Central memory CD4-positive, alpha-beta T cell (primary cell): ENCODE results near the gene AXDND1.

Experiments
- DNase-seq: peaks from one replicate; pipeline ENCODE4 v3.0.0; 2022

Gene AXDND1

GRCh38 chr1:179576509-179576908 is 210.7 kb downstream of the AXDND1 start:
- DNase-seq: no peak

- no peak for DNase-seq
Observed at GRCh38 chr1:179583771-179584320, 218.1 kb downstream of the AXDND1 start.

DNA sequence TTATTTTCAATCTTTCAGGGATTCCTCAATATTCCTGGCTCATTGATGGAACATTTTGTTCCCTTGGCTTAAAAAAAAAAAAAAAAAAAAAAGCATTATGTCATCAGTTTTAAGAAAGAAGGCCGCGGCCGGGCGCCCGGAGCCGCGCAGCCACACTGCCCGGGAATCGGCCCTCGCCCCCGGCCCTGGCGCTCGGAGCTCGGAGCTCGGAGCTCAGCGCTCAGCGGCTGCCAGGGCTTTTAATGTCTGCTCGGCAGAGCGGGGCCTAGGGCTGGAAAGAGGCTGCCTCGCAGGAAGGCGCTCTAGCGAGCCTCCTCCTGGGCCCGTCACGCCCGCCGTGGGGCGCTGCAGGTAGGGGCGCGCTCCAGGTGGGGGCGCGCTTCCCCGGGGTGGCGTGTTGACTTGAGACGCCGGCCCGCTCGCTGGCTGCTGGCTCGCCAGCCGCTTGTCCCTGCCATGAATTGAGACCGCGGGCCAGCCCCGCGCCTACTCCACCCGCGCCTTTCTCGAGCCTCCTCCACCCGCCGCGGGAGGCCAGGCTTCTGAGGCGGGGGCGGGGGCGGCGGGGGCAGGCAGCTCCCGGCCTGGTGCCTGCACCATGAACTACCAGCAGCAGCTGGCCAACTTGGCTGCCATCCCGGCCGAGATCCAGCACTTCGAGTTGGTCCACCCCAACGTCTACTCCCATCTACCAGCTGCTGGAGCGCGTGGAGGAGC is 220.5 kb downstream of the AXDND1 start:
- DNase-seq: no peak

DNA sequence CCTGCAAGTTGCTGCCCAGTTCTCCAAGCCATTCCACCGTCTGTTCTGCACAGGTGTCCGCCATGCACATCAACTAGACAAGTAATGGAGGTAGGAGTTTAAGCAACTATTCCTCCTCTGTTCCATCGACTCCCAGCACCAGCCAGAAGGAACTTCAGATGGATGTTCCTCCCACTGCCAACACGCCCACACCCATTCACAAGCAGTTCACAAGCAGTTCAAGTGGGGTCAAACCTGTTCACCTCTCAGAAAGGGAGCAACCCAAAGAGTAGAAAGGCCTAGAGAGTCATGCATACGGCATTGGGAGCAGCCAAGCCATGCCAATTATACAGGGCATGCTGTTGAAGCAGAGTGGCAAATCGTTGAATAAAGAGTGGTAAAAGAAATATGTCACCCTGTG is 221.6 kb downstream of the AXDND1 start:
- DNase-seq: no peak

DNA sequence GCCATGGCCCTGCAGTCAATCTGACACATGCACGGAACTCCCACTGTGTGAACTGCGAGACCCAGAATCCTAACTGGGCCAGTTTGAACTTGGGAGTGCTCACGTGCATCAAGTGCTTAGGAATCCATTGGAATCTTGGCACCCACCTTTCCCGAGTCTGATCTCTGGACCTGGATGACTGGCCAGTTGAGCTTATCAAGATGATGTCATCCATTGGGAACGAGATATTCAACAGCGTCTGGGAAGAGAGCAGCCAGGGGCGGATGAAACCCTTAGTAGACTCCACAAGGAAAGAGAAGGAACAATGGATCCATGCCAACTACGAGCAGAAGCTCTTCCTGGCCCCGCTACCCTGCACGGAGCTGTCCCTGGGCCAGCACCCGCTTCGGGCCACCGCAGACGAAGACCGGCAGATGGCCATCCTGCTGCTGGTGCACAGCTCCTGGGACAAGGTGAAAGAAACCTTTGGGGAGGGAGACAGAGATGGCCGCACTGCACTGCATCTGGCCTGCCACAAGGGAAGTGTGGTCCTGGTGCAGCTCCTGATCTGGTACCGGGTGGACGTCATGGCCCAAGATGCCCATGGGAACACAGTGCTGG is 222.8 kb downstream of the AXDND1 start:
- no peak for DNase-seq

GRCh38 chr1:179589509-179589908 is 223.7 kb downstream of the AXDND1 start:
- no peak for DNase-seq

- DNase-seq: no peak
Observed at GRCh38 chr1:179590671-179591070, 224.9 kb downstream of the AXDND1 start.

- DNase-seq: no peak
Observed at GRCh38 chr1:179591253-179591591, 225.5 kb downstream of the AXDND1 start.

GRCh38 chr1:179591592-179592580 is 226.1 kb downstream of the AXDND1 start, which contains the start of gene TDRD5:
TSS of gene TDRD5 (plus strand) at chr1:179591832. CDS start at chr1:179592616, 784 bp downstream.
- no peak for DNase-seq

DNA sequence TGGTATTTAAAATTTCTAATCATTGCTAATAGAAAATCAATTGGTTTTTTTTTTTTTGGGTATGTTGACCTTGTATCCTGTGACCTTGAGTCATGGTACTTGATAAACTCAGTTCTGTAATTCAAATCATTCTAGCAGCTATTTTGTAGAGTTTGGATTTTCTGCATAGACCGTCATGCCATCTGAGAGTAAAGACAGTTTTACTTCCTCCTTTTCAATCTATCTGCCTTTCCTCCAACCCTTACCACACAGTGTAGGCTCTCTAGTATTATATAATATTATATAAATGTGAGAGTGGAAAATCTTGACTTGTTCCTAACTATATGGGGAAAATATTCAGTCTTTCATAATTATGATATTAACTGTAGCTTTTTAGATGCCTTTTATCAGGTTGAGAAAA is 232.9 kb downstream of the AXDND1 start:
- DNase-seq: no peak

DNA sequence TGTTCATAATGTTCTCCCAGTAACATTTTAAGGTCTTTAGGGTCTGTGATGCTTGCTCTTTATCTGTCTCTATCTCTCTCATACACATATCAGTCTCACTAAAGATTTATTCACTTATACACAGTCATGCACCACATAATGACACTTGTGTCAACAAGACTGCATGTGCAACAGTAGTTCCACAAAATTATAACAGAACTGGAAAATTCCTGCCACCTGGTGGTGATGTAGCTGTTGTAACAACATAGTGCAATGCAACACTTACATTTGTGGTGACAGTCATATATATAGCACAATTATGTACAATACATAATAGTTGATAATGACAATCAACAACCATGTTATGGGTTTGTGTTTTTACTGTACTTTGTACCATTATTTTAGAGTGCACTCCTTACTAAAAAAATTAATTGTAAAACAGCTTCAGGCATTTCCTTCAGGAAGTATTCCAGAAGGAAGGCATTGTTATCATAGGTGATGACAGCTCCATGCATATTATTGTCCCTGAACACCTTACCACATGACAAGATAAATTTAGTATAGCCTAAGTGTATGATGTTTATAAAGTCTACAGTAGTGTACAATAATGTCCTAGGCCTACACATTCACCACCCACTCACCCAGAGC is 234.0 kb downstream of the AXDND1 start:
- no peak for DNase-seq

- no peak for DNase-seq
Observed at GRCh38 chr1:179601093-179601492, 235.3 kb downstream of the AXDND1 start.
